Duodenal mucosa (tissue), 2 donors: Measurements from ENCODE around the gene AMZ1.
"Not testable (repeated sequence)": the region's sequence is repeated elsewhere in the genome, so short reads cannot be mapped to it uniquely, and the experiment has no call there.

ENCODE experiments used
- H3K27ac ChIP-seq: one replicate; pipeline ENCODE4 v1.7.0; 2013; ENCODE audit warnings: low read depth, low read length
- H3K27me3 ChIP-seq, 2 donors: one replicate each; pipeline ENCODE4 v1.7.0; 2013; ENCODE audit warnings: low read length in 2 of 2, control low read depth in 1 of 2; ENCODE audit not compliant: insufficient read depth in 2 of 2, control insufficient read depth in 1 of 2
- H3K36me3 ChIP-seq, 2 donors: one replicate each; pipeline ENCODE4 v1.7.0; 2013; ENCODE audit warnings: low read length in 2 of 2, control low read depth in 1 of 2; ENCODE audit not compliant: insufficient read depth in 2 of 2, control insufficient read depth in 1 of 2
- H3K4me1 ChIP-seq, 2 donors: one replicate each; pipeline ENCODE4 v1.7.0; 2013; ENCODE audit warnings: low read length in 2 of 2, control low read depth in 1 of 2; ENCODE audit not compliant: insufficient read depth in 2 of 2, control insufficient read depth in 1 of 2
- H3K4me3 ChIP-seq, 2 donors: one replicate each; pipeline ENCODE4 v1.7.0; 2013; ENCODE audit warnings: low read length in 2 of 2, low read depth in 1 of 2
- H3K9ac ChIP-seq, 2 donors: one replicate each; pipeline ENCODE4 v1.7.0; 2013; ENCODE audit warnings: low read length in 2 of 2, low read depth in 1 of 2
- H3K9me3 ChIP-seq, 2 donors: one replicate each; pipeline ENCODE4 v1.7.0; 2013; ENCODE audit warnings: low read length in 2 of 2, control low read depth in 1 of 2; ENCODE audit not compliant: control insufficient read depth in 1 of 2

The AMZ1 gene

DNA sequence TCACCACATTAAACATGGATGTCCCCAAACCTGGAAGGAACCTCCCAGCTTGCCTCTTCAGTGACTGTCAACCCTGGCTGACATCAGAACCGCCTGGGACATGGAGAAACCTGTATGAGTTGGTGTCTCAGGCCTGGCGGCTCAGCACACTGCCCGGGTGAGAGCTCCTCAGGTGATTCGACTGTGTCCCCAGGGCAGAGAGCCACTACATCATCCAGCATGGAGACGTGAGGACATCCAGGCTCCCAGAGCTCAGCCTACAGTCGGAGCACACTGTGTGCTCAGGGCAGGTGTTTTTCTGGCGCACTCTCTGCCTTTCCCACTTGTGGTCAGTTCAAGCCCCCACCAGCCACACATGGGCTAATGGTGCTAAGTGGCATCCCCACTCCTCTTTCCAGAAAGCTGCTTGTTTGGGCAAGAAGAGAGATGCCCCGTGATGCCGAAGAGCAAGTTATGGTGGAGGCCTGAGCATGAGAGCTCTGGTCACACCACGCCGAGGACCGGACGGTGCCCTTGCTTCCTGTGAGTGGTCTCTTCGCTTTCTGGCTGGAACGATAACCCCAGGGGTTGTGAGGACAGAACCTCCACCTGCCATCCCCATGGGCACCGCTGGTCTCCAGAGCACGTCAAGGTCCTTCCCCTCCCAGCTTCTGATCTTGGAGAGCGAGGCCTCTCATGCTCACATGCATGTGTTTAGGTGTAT lies 38.5 kb downstream of the AMZ1 start:
- Histone ChIP-seq H3K27ac (no peak overlapping the region), H3K36me3 (peaks cover 5 to 27% of the 10 kb centered on the region in 2 donors), H3K27me3 (no peaks in the 10 kb centered on the region), H3K9me3 (no peaks in the 10 kb centered on the region), H3K4me3 (no peak overlapping the region), H3K9ac (no peak overlapping the region), H3K4me1 (no peaks in the 10 kb centered on the region)

DNA sequence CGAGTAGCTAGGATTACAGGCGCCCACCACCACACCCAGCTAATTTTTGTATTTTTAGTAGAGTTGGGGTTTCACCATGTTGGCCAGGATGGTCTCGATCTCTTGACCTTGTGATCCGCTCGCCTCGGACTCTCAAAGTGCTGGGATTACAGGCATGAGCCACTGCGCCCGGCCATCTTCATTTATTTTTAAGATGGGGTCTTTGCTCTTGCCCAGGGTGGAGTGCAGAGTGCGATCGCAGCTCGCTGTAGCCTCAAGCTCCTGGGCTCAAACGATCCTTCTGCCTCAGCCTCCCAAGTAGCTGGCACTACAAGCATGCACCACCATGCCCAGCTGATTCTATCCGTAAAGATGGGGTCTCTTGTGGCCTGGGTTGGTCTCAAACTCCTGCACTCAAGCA lies 39.2 kb downstream of the AMZ1 start:
- not testable (repeated sequence) for H3K27ac ChIP-seq, H3K4me1 ChIP-seq, H3K9me3 ChIP-seq, H3K9ac ChIP-seq, H3K27me3 ChIP-seq, H3K4me3 ChIP-seq
- peaks cover 7 to 28% of the 10 kb centered on the region in 2 donors for H3K36me3 ChIP-seq

DNA sequence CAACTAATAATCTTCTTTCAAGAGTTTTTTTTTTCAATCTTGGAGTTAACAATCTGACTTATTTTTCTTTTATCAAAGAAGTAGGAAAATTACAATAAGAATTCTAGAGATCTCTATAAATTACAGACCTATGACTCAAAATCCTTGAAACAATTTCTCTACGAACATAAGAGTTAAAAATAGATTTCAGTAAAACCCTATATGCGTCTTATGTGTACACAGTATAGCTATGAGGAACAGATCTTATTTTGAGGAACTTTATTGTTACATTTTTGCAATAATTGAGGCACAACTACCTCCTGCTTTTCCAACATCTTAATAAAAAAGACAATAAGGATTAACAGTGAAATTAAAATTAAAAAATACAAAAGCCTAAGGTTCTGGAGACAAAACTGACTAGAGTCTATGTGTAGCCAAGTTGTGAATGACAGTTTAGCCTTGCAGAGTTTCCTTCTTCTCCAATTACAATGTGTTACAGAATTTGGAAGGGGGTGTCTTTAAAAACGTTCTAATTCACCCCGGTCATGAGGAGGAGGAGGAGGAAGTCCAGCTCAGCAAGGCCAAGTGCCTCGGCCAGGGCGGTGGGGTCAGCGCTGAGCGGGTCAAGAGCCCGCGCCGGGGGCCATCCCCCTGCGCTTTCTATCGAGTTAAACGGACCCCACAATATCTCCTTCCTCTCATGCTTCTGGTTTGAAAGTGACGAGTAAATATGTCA lies 40.5 kb downstream of the AMZ1 start:
- Histone ChIP-seq H3K4me3 (no peak overlapping the region), H3K27me3 (no peaks in the 10 kb centered on the region), H3K4me1 (peaks cover 0 to 10% of the 10 kb centered on the region in 2 donors), H3K36me3 (peaks cover 7 to 28% of the 10 kb centered on the region in 2 donors), H3K9ac (no peak overlapping the region), H3K27ac (no peak overlapping the region), H3K9me3 (no peaks in the 10 kb centered on the region)

DNA sequence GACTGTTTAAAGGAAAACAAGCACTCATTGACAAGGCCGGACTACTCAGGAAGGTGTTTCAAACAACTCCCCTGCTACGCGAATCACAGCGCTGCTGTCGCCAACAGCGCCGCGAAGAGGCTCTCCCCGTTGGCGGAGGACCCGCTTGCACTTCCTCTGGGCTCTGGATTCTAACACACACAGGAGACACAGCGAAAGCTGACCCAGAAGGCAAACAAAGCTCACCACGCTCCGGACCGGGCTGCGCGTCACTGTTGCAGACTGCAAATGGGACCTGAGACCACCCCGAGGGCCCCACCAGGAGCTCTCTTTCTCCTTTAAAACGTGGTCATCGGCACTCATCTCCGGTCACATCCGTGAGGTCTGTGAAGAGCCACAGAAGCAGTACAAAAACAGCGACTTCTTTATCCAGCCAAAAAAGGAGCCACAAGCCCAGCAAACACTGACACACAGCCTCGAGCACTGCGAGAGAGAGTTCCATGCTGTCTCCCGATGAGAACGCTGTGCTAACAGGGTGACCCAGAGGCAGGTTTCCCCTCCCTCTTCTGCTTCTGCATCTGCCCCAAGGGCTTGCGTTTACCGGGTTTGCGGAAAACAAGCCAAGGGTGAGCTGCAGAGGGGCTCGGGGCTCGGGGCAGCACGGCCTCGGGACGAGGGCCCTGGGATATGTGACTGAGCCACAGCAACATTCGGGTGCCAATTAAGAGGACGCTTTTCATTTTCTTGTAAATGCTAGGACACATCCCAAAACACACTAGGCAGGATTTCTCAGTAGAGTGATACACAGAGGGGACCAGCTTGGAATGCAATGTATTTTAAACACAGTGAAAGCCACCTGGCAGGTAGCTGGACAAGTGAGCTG lies 41.3 kb downstream of the AMZ1 start:
- Histone ChIP-seq H3K9me3 (no peaks in the 10 kb centered on the region), H3K4me1 (peaks cover 0 to 10% of the 10 kb centered on the region in 2 donors), H3K4me3 (no peak overlapping the region), H3K27ac (no peak overlapping the region), H3K9ac (no peak overlapping the region), H3K27me3 (no peaks in the 10 kb centered on the region), H3K36me3 (peaks cover 7 to 28% of the 10 kb centered on the region in 2 donors)

DNA sequence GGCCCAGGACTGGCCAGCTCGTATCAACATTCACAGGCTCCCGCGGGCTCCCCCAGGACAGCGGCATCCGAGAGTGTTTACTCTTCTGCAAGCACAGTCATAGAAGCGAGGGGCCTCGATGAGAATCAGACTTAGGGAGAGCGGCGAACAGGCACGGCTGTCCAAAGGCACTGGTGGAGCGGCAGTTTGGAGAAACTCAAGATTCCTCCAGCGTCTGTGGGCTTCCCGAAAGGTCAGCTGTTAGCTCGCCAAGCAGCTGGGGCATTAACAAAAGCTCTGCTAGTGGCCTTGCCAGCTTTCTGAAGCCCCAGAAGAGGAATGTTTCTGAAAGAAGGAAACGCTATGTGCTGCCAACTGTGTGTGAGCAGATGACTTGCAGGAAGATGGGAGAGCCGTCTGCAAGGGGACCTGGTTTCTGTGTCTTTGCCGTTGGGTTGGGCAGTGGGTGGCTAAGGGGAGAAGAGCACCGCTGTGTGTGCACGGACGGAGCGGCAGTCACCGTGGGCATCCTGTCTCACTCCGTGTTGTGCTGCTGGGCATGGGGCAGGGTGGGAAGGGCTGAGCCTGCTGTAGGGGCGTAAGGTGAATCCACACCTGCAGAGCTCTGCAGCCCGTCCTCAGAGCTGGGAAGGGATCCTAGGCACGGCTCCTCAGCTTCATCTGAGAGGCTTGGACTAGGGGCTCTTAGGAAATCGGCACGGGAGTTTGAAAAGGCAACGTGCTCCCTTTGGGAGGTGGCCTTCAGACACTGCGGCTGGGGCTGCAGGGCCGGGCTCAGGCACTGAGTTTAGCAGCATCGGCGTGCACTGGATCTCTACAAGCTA lies 42.1 kb downstream of the AMZ1 start:
- H3K9me3 ChIP-seq, result no peaks in the 10 kb centered on the region
- H3K27ac ChIP-seq, result no peak overlapping the region
- no peak overlapping the region for H3K9ac ChIP-seq
- H3K27me3 ChIP-seq, result no peaks in the 10 kb centered on the region
- peaks cover 7 to 28% of the 10 kb centered on the region in 2 donors for H3K36me3 ChIP-seq
- no peak overlapping the region for H3K4me3 ChIP-seq
- H3K4me1 ChIP-seq, result peaks cover 3 to 10% of the 10 kb centered on the region in 2 donors

DNA sequence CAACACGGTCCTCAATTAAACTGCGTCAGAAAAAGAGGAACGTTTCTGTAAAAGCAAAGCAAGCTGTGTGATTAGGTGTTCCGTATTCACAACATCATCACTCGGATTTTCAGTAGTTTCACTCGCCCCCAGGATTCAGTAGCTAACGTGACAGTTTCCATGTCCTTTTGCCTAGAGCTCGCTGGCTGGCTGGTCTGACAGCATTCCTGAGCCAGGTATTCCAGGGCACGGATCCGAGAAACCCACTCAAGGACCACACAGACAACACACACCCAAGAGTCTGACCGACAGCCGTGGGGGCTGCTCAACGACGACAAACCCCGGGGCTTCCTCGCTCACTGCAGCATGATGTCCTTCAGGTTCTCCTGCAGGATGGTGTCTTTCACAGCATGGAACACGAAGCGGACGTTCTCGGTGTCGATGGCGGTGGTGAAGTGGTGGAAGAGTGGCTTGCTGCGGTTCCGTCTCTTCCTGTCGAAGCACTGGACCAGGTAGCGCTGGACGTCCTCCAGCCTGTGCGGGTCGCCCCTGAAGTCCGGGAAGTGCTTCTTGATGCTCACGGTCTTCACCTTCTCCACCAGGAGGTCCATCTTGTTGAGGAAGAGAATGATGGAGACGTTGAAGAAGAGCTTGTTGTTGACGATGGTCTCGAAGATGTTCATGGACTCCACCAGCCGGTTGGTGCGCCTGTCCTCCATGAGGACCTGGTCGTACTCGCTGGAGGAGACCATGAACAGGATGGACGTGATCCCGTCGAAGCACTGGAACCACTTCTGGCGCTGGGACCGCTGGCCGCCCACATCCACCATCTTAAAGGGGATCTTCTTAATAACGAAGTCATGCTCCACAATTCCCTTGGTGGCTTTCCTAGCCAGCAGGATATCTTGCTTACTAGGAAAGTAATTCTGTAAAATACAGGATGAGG lies 43.1 kb downstream of the AMZ1 start:
- H3K9ac ChIP-seq, result no peak overlapping the region
- no peak overlapping the region for H3K27ac ChIP-seq
- H3K4me1 ChIP-seq, result peaks cover 7 to 10% of the 10 kb centered on the region in 2 donors
- H3K27me3 ChIP-seq, result no peaks in the 10 kb centered on the region
- no peak overlapping the region for H3K4me3 ChIP-seq
- no peaks in the 10 kb centered on the region for H3K9me3 ChIP-seq
- peaks cover 7 to 24% of the 10 kb centered on the region in 2 donors for H3K36me3 ChIP-seq

DNA sequence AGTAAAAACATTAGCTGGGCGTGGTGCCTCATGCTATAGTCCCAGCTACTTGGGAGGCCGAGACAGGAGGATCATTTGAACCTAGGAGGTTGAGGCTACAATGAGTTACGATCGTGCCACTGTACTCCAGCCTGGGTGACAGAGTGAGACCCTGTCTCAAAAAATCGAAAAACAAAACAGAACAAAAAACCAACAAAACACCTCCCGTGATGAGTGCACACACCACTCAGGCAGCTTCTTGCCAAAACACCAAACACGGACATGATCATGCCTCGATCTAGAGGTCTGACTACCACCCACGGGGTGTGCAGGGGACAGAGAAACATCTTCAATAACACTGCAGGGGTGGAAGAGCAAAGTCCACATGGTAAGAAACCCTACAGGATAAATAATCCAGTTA lies 44.4 kb downstream of the AMZ1 start:
- Histone ChIP-seq H3K4me3 (no peak overlapping the region), H3K27me3 (no peaks in the 10 kb centered on the region), H3K9me3 (no peaks in the 10 kb centered on the region), H3K4me1 (peaks cover 7 to 10% of the 10 kb centered on the region in 2 donors), H3K36me3 (peaks cover 7 to 17% of the 10 kb centered on the region in 2 donors), H3K27ac (no peak overlapping the region), H3K9ac (no peak overlapping the region)

DNA sequence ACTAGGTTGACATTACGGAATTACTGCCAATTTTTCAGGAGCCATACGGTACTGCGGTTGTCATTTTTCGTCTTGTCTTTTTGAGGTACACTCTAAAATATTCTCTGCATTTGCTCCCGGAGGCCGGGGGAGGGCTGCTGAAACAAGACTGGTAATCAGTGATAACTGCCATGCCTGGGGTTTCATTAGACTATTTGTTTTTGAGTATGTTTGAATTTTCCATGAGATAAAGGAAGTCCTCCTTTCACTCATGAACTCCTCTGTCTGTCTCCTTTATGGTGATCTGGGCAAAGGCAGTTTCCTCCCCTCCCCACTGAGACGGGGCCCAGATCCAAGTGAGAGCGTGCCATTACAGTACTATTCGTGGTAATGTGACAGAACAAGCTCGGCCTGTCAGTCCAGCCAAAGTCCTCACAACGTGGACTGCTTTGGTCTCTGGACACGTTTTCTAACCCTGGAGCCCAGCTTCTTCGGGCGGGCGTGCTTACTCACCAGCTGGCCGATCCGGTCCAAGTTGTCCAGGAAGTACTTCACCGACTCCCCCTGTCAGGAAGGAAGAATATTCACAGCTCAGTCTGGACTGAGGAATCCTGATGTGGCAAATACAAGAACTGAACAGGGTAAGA lies 45.1 kb downstream of the AMZ1 start:
- Histone ChIP-seq H3K36me3 (peaks cover 7 to 17% of the 10 kb centered on the region in 2 donors), H3K4me1 (peaks cover 7 to 10% of the 10 kb centered on the region in 2 donors), H3K4me3 (no peak overlapping the region)

More for the DNA sequence above, 45.1 kb downstream of the AMZ1 start:
- H3K9me3 ChIP-seq, result no peaks in the 10 kb centered on the region
- H3K27me3 ChIP-seq, result no peaks in the 10 kb centered on the region
- H3K9ac ChIP-seq, result no peak overlapping the region
- no peak overlapping the region for H3K27ac ChIP-seq
